ENCODE results near the gene FRMPD1.

FRMPD1 gene

GRCh38 chr9:37641331-37641730 is 9.4 kb upstream of the FRMPD1 start:
- no peak for TF ChIP-seq GATA3 (IDR thresholded peaks at IDR 0.05; ENCODE audit: low read depth, low read length)
- TF ChIP-seq GATA2 (IDR thresholded peaks at IDR 0.05; ENCODE audit: low read depth, low read length) = no peak

GRCh38 chr9:37643214-37643613 is 7.5 kb upstream of the FRMPD1 start:
- no peak for TF ChIP-seq GATA2 (IDR thresholded peaks at IDR 0.05; ENCODE audit: low read depth, low read length)
- no peak for TF ChIP-seq GATA3 (IDR thresholded peaks at IDR 0.05; ENCODE audit: low read depth, low read length)

GRCh38 chr9:37645903-37646506 is 4.7 kb upstream of the FRMPD1 start:
- no peak for TF ChIP-seq GATA3 (IDR thresholded peaks at IDR 0.05; ENCODE audit: low read depth, low read length)
- TF ChIP-seq GATA2 (IDR thresholded peaks at IDR 0.05; ENCODE audit: low read depth, low read length) = no peak

- TF ChIP-seq GATA3 (IDR thresholded peaks at IDR 0.05; ENCODE audit: low read depth, low read length) = no peak
- TF ChIP-seq GATA2 (IDR thresholded peaks at IDR 0.05; ENCODE audit: low read depth, low read length) = no peak
Measured at GRCh38 chr9:37650299-37650872, 368 bp upstream of the FRMPD1 start.

- TF ChIP-seq GATA2 (IDR thresholded peaks at IDR 0.05; ENCODE audit: low read depth, low read length) = no peak
- no peak for TF ChIP-seq GATA3 (IDR thresholded peaks at IDR 0.05; ENCODE audit: low read depth, low read length)
Measured at GRCh38 chr9:37652261-37652660, 1.5 kb downstream of the FRMPD1 start.

GRCh38 chr9:37653385-37653784 is 2.6 kb downstream of the FRMPD1 start:
- TF ChIP-seq GATA3 (IDR thresholded peaks at IDR 0.05; ENCODE audit: low read depth, low read length) (no peak), GATA2 (IDR thresholded peaks at IDR 0.05; ENCODE audit: low read depth, low read length) (no peak)

- no peak for TF ChIP-seq GATA2 (IDR thresholded peaks at IDR 0.05; ENCODE audit: low read depth, low read length)
- TF ChIP-seq GATA3 (IDR thresholded peaks at IDR 0.05; ENCODE audit: low read depth, low read length) = no peak
Measured at GRCh38 chr9:37656936-37657335, 6.2 kb downstream of the FRMPD1 start.

GRCh38 chr9:37660691-37661090 is 9.9 kb downstream of the FRMPD1 start:
- no peak for TF ChIP-seq GATA2 (IDR thresholded peaks at IDR 0.05; ENCODE audit: low read depth, low read length)
- no peak for TF ChIP-seq GATA3 (IDR thresholded peaks at IDR 0.05; ENCODE audit: low read depth, low read length)

GRCh38 chr9:37663926-37664325 is 13.2 kb downstream of the FRMPD1 start:
- TF ChIP-seq GATA2 (IDR thresholded peaks at IDR 0.05; ENCODE audit: low read depth, low read length) (no peak), GATA3 (IDR thresholded peaks at IDR 0.05; ENCODE audit: low read depth, low read length) (no peak)

GRCh38 chr9:37667706-37668105 is 17.0 kb downstream of the FRMPD1 start:
- TF ChIP-seq GATA3 (IDR thresholded peaks at IDR 0.05; ENCODE audit: low read depth, low read length) (no peak), GATA2 (IDR thresholded peaks at IDR 0.05; ENCODE audit: low read depth, low read length) (no peak)

- TF ChIP-seq GATA3 (IDR thresholded peaks at IDR 0.05; ENCODE audit: low read depth, low read length) (no peak), GATA2 (IDR thresholded peaks at IDR 0.05; ENCODE audit: low read depth, low read length) (no peak)
Measured at GRCh38 chr9:37668116-37668601, 17.4 kb downstream of the FRMPD1 start.

- TF ChIP-seq GATA2 (IDR thresholded peaks at IDR 0.05; ENCODE audit: low read depth, low read length) (no peak), GATA3 (IDR thresholded peaks at IDR 0.05; ENCODE audit: low read depth, low read length) (no peak)
Measured at GRCh38 chr9:37669232-37669631, 18.5 kb downstream of the FRMPD1 start.

GRCh38 chr9:37675661-37676060 is 24.9 kb downstream of the FRMPD1 start:
- no peak for TF ChIP-seq GATA3 (IDR thresholded peaks at IDR 0.05; ENCODE audit: low read depth, low read length)
- TF ChIP-seq GATA2 (IDR thresholded peaks at IDR 0.05; ENCODE audit: low read depth, low read length) = no peak

- TF ChIP-seq GATA3 (IDR thresholded peaks at IDR 0.05; ENCODE audit: low read depth, low read length) = no peak
- no peak for TF ChIP-seq GATA2 (IDR thresholded peaks at IDR 0.05; ENCODE audit: low read depth, low read length)
Measured at GRCh38 chr9:37676411-37676830, 25.7 kb downstream of the FRMPD1 start.

- no peak for TF ChIP-seq GATA3 (IDR thresholded peaks at IDR 0.05; ENCODE audit: low read depth, low read length)
- TF ChIP-seq GATA2 (IDR thresholded peaks at IDR 0.05; ENCODE audit: low read depth, low read length) = no peak
Measured at GRCh38 chr9:37677435-37677834, 26.7 kb downstream of the FRMPD1 start.

Measured in SH-SY5Y (cell line).